ENCODE measurements around the gene LSMEM2. TPM values are rescaled to one million over a fixed set of nuclear protein-coding genes. Genes with fewer than 3 reads are reported as not detected.
"Not testable (repeated sequence)": the region's sequence is repeated elsewhere in the genome, so short reads cannot be mapped to it uniquely, and the experiment has no call there.

The LSMEM2 gene
- total RNA-seq, 1 experiment from 2014 or later, result not detected

DNA sequence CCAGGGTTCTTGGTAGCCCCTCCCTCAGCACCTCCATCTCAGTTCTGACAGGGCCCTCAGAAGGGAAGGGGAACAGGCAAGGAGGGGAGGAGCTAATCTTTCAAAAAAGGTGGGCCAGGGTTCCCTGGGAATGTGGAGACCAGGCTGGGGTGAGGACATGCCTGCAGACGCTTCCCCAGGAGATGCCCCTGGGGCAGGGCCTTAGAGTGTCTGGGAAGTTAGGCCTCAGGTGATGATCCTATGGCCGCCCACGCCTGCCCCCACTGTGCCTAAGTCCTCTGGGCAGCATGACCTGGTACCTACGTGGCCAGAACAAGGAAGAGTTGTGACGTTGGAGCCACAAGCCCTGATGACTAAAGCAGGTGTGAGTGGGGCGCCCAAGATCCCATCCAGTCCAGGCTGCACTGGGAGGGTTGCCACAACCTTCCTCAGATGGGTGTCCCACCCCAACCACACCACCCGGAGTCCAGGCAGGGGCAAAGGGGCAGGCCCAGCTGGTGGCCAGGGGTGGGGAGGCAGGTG is 13.9 kb upstream of the LSMEM2 start:
- no peak for DNase-seq (ENCODE audit: low read depth)

DNA sequence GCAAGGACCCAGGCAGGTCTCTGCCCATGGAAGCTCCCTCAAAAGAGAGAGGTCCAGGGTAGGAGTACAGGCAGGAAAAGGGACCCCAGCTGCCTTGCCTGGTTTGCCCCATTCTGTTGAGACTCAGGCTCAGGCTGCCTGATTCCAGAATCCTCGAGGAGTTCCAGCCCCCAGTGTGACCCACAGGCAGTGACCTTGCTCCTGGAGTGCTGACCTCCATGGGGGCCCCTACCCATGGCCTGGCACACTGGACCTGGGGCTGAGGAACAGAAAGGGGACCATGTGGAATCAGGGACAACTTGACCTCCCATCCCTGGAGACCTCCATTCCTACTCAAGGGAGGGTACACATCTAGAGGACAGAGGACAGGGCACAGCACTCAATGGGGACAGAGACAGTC is 13.3 kb upstream of the LSMEM2 start:
- no peak for DNase-seq (ENCODE audit: low read depth)

DNA sequence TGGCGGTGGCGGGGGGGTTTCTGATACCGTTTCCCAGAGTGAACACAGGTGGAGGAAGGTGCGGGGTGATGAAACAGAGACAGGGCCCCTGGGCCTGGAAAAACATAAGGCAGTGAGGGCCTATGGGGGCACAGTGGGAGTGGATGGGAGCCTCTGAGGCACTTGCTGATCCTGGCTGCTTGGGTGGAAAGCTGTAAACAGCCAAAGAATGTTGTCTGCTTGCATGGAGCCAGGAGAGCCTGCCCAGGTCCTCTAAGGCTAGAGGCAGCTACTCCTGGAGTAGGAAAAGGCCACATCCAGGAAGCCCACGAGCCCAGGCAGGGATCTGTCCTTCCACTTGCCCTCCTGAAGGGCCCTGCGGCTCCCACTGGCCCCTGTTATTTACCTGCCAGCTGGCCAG is 12.9 kb upstream of the LSMEM2 start:
- no peak for DNase-seq (ENCODE audit: low read depth)

DNA sequence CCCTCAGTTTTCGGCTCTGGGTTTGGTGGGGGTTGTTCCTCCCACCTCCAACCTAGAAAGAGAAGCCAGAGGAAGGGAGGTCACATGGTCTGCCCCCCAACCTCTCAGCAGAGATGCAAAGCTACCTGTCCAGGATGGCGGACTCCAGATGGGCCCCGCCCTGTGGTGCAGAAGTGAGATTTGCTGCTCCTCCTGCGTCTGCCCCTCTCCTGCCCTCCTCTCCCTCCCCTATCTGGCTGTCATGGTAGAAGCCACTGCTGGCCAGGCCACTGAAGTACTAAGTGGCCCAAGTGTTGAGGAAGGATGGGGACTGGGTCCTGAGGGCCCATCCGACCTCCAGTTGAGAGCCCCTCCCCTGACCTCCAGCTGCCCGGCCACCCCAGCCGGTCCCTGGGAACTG is 12.1 kb upstream of the LSMEM2 start:
- DNase-seq (ENCODE audit: low read depth), result no peak

DNA sequence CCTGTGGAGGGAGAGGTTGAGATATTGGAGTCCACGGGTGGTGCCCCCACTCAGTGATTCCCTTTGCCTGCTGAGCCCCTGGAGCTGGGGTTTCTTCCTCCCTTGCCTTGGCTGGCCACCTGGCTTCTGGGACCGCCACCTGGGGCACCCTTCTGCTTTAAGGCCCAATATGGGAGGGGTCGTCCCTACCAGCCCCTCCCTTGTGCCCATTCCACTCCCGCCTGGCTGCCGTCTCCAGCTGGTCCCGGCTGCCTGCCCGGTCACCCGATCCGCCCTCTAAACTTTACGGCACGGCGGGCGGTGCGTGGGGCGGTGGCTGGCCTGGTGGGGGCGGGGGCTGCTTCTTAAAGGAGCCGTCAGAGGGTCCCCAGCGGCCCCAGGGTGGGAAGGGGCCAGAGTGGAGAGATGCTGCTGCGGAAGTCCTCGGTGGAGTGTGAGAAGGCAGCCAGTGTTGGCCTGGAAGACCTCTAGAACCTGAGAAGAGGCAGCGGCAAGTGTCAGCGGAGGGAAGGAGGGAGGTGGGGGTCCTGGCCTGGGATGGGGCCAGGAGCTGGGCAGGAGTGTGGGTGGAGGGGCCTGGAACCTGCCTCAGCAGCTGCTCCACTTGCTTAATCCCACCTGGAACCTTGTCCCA is 11.5 kb upstream of the LSMEM2 start:
- no peak for DNase-seq (ENCODE audit: low read depth)

DNA sequence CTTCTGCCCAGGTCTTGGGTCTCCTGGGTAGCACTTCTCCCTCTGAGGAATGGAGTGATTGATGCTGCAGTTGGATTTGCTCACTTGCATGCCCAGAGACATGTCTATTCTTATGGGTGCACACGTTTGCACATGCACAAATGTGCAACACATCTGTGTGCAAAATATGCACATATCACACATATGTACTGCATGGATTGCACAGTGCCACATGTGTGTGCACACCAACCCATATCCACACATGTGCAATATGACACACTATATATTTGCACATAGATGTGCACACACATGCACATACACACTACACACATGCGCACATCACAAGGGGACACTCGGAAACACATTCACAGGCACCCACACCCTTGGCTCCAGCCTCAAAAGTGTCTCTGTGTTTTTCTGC is 10.6 kb upstream of the LSMEM2 start:
- no peak for DNase-seq (ENCODE audit: low read depth)

DNA sequence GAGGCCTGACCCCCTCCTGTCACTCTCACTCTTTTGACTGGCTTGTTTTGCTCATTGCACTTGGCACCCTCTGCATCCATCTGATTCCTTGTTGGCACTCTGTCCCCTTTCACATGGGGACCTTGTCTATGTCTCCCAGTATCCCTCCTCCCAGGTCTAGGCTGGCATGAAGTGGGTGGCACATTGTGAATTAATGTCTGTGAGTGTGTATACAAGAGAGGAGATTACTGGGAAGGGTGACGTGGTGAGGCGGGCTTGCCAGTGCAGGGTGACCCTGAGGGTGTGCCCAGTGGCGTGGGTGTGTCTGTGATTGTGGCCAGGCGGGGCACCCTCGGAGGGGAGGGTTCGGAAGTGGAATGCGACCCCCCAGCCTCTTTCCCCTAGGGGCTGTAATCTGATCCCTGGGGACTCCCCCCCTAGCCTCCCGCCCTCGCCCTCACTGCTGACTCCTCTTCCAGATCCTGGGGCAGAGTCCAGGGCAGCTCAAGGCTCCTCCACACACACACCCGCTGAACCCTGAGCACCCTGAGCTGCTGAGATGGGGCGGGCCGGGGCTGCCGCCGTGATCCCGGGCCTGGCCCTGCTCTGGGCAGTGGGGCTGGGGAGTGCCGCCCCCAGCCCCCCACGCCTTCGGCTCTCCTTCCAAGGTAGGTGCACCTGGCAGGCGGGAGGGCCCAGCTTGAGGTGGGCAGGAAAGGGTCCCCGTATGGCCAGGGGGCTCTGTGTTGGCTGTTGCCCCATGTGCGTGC is 10.0 kb upstream of the LSMEM2 start, which contains the start of gene SEMA3B:
SEMA3B (plus strand) TSS at position 445 of the 749 bp plus-strand sequence; CDS start at position 539, 94 bp downstream.
- DNase-seq (ENCODE audit: low read depth), result no peak

DNA sequence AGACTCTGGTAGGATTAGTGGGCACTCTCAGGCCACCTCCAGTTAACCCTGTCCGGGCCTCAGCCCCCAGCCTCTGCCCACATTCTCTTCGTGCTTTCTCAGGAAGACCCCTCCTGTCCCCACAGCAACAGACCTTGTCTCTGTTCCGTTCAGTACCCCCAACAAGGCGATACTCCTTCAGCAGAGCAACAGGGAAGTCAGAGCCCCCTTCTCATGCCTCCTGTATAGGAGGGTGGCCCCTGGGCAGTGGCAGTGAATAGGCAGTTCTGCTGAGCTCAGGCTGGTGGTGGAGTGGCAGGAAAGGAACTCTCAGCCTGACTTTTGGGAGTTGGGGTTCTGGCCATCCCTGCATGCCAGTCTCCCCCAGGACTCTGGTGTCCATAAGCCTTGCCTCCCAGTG is 9.4 kb upstream of the LSMEM2 start:
- DNase-seq (ENCODE audit: low read depth), result no peak

DNA sequence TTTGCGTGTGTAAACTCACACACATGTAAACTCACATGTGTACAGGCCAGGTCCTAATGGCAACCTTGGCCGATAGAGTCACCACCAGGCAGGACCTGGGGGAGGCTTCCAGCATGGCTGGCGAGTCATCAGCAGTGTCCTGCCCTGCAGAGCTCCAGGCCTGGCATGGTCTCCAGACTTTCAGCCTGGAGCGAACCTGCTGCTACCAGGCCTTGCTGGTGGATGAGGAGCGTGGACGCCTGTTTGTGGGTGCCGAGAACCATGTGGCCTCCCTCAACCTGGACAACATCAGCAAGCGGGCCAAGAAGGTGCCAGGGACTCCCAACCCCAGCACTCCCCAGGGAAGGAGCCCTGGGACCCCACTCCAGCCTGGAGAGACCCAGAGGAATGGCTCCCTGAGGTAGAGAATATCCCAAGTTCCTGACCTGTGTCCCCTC is 8.9 kb upstream of the LSMEM2 start:
- peak; percentile 51 for DNase-seq (ENCODE audit: low read depth)

DNA sequence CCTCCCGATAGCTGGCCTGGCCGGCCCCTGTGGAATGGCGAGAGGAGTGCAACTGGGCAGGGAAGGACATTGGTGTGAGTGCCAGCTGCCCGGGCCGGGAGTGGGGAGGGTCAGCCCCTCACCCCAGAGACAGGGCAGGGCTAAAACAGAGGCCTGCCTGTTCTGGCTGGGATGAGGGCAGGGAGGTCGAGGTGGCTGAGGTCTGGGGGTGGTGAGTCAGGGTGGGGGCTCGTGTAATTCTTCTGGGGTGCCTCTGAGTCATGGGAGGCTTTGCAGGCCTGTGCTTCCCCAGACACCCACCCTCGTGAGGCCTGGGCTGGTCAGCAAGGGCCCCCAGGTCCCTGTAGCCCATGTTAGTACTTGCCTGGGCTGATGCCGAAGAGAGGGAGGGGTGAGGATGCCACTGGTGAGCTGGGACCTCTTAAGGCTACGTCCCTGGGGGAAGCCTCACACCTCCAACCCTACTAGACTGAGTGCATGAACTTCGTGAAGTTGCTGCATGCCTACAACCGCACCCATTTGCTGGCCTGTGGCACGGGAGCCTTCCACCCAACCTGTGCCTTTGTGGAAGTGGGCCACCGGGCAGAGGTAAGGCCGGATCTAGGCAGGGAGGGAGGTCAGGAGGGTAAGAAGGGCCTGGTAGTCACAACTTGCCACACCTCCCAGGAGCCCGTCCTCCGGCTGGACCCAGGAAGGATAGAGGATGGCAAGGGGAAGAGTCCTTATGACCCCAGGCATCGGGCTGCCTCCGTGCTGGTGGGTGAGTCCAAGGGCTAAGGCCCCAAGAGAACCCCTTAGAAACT is 8.3 kb upstream of the LSMEM2 start:
- peak; percentile 46 for DNase-seq (ENCODE audit: low read depth)

DNA sequence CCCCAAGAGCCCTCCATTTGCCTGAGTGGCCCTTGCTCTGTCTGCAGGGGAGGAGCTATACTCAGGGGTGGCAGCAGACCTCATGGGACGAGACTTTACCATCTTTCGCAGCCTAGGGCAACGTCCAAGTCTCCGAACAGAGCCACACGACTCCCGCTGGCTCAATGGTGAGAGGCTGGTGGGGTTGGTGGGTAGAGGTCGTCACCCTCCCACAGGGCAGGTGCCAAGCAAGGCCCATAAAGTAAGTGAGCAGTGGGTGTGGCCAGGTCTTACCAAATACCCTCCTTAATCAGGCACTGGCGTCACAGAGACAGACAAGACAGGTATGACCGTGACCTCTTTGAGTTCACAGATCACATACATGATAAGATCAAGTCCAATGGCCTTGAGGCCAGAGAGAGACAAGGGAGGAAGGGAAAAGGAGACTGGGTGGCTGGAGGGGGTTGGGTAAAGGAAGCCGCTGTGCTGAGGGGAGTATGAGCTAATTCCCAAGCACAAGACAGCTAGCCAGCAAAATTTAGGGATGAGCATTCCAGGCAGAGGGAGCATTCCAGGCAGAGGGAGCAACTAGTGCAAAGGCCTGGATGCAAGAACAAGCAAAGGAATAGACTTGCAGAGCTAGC is 7.5 kb upstream of the LSMEM2 start:
- DNase-seq (ENCODE audit: low read depth), result no peak

DNA sequence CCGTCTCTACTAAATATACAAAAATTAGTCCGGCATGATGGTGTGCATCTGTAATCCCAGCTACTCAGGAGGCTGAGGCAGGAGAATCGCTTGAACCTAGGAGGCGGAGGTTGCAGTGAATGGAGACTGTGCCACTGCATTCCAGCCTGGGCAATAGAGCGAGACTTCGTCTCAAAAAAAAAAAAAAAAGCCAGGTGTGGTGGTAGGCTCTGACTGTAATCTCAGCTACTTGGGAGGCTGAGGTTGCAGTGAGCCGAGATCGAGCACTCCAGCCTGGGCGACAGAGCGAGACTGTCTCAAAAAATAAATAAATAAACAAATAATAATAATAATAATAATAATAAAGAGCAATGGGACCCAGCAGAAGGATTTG is 6.4 kb upstream of the LSMEM2 start:
- not testable (repeated sequence) for DNase-seq (ENCODE audit: low read depth)

DNA sequence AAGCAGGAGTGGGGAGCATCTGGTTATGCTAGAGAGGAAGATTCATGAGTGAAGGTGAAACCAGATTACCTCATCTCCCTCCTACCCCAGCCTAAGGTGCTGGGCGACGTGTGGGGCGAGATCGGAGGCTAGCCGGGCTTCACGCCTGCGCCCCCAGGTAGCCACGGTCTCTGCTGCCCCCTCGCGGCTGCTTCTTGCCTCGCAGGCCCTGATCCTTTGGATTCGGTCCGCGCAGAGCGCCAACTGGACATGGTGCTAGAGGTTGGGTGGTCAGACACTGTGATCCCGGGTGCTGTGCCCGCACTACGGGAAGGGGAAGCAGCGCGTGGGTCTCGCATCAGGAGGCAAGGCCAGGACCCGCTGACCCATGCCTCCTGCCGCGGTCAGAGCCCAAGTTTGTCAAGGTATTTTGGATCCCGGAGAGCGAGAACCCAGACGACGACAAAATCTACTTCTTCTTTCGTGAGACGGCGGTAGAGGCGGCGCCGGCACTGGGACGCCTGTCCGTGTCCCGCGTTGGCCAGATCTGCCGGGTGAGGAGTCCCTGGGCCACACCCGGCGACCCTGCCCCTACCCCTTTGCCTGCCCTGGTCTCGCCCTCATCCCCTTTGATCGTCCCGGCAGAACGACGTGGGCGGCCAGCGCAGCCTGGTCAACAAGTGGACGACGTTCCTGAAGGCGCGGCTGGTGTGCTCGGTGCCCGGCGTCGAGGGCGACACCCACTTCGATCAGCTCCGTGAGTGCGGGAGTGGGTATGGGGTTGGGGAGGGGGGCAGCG is 5.8 kb upstream of the LSMEM2 start:
- DNase-seq (ENCODE audit: low read depth), result peak; percentile 57

DNA sequence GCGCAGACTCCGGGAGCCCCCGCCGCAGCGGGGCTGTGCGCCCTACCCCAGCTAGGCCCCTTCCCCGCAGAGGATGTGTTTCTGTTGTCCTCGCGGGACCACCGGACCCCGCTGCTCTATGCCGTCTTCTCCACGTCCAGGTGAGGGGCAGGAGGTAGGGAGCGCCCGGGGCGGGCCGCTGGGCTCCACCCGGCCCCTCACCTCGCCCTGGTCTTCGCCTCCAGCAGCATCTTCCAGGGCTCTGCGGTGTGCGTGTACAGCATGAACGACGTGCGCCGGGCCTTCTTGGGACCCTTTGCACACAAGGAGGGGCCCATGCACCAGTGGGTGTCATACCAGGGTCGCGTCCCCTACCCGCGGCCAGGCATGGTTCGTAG is 5.2 kb upstream of the LSMEM2 start:
- no peak for DNase-seq (ENCODE audit: low read depth)

DNA sequence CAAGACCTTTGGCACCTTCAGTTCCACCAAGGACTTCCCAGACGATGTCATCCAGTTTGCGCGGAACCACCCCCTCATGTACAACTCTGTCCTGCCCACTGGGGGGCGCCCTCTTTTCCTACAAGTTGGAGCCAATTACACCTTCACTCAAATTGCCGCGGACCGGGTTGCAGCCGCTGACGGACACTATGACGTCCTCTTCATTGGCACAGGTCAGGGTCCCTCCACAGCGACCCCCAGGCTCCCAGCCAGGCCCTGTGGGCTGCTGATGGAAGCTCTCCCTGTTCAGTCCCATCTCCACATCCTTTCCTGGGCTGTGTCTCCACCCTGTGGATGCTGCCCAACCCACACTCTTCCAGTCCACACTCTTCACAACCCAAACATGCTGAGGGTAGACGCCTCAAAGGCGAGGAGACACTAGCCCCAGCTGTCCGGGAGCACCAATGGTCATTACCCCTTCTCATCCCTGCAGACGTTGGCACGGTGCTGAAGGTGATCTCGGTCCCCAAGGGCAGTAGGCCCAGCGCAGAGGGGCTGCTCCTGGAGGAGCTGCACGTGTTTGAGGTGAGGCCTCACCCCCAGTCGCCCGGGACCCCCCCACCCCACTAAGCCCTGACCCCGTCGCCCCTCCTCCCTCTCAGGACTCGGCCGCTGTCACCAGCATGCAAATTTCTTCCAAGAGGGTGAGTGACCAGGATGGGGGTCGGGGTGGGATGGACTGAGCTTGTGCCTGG is 4.3 kb upstream of the LSMEM2 start:
- no peak for DNase-seq (ENCODE audit: low read depth)

DNA sequence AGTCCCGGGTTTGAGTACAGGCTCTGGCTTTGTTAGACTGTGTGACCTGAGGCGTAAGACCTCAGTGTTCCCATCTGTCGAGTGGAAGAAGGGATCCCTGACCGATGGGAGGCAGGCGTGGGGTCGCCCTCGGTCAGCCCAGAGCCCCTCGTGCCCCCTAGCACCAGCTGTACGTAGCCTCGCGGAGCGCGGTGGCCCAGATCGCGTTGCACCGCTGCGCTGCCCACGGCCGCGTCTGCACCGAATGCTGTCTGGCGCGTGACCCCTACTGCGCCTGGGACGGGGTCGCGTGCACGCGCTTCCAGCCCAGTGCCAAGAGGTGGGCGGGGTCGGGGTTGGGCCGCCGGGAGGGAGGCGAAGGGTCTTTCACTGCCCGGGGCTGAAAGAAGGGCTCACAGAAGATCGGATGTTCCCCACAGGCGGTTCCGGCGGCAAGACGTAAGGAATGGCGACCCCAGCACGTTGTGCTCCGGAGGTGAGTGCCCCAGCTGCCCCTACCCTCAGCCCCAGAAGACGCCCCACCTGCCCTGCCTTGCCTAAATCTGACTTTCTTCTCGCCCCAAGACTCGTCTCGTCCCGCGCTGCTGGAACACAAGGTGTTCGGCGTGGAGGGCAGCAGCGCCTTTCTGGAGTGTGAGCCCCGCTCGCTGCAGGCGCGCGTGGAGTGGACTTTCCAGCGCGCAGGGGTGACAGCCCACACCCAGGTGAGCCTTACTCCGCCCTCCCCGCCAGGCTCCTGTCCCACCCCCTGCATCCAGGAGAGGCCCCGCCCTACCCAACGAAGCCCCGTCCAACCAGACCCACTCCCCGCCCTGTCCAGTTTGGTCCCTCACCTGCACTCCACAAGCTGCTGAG is 3.5 kb upstream of the LSMEM2 start:
- DNase-seq (ENCODE audit: low read depth), result no peak

DNA sequence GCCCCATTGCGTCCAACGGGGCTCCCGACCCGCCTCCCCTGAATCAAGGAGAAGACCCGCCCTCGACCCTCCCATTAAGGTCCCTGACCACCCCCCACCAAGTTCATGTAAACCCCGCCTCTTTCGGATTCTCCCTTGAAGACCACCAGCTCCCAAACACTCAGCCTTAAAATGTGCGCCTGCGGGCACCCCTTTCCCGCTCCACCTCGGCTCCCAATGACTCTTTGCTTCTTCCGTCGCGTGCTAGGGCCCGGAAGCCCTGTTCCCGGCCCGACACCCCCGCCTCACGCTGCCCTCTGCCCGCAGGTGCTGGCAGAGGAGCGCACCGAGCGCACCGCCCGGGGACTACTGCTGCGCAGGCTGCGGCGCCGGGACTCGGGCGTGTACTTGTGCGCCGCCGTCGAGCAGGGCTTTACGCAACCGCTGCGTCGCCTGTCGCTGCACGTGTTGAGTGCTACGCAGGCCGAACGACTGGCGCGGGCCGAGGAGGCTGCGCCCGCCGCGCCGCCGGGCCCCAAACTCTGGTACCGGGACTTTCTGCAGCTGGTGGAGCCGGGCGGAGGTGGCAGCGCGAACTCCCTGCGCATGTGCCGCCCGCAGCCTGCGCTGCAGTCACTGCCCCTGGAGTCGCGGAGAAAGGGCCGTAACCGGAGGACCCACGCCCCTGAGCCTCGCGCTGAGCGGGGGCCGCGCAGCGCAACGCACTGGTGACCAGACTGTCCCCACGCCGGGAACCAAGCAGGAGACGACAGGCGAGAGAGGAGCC is 2.7 kb upstream of the LSMEM2 start:
- DNase-seq (ENCODE audit: low read depth), result no peak

DNA sequence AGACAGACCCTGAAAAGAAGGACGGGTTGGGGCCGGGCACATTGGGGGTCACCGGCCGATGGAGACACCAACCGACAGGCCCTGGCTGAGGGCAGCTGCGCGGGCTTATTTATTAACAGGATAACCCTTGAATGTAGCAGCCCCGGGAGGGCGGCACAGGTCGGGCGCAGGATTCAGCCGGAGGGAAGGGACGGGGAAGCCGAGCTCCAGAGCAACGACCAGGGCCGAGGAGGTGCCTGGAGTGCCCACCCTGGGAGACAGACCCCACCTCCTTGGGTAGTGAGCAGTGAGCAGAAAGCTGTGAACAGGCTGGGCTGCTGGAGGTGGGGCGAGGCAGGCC is 2.2 kb upstream of the LSMEM2 start:
- DNase-seq (ENCODE audit: low read depth), result no peak

Data from LHCN-M2 (cell line).